IMR-90 (cell line): ENCODE results near the gene SLC17A4. TPM values are rescaled to one million over a fixed set of nuclear protein-coding genes. Genes with fewer than 3 reads are reported as not detected.

Experiments
- ATAC-seq: fragments of 200-7000 bp; cut with Tn5 transposase; 2 replicates; pipeline ENCODE4 v1.9.1; 2020; ENCODE audit warnings: low read depth, mild to moderate bottlenecking, moderate library complexity
- BruUV-seq: library from RNA; stranded (reverse); fragments of 400-500 nt; replicated peaks from 2 replicates; lab custom pipeline; 2021; lab: Mats Ljungman, UMichigan
- CTCF ChIA-PET: fragments of 300-600 bp; formaldehyde crosslinking; extraction: SDS; loops from one replicate; lab custom pipeline; 2021; ENCODE audit warnings: antibody characterized with exemption; lab: Yijun Ruan, JAX
- POLR2A ChIA-PET: fragments of 300-600 bp; sonication (Branson Sonifier 250); formaldehyde crosslinking; loops from one replicate; lab custom pipeline; 2022; ENCODE audit warnings: antibody characterized with exemption; ENCODE audit not compliant: unreplicated experiment; lab: Charles Lee
- DNase-seq: peaks from one replicate; pipeline ENCODE4 v3.0.0; 2013
- H2AFZ ChIP-seq: replicated peaks from 2 replicates; pipeline ENCODE3; 2013; ENCODE audit warnings: low read length, mild to moderate bottlenecking; ENCODE audit not compliant: poor library complexity
- H2AK5ac ChIP-seq: 2 replicates; pipeline ENCODE4 v1.6.1; 2013; ENCODE audit warnings: low read depth, low read length, inconsistent platforms
- H2AK9ac ChIP-seq: replicated peaks from 2 replicates; pipeline ENCODE3; 2013; ENCODE audit warnings: mild to moderate bottlenecking, low read depth, low read length, moderate library complexity; ENCODE audit not compliant: poor library complexity
- H2BK120ac ChIP-seq: 2 replicates; pipeline ENCODE4 v1.6.1; 2013; ENCODE audit warnings: low read depth, low read length, inconsistent platforms
- H2BK15ac ChIP-seq: 3 replicates; pipeline ENCODE4 v1.6.1; 2013; ENCODE audit warnings: low read depth, low read length, inconsistent platforms
- H2BK20ac ChIP-seq: 2 replicates; pipeline ENCODE4 v1.6.1; 2013; ENCODE audit warnings: low read depth, mild to moderate bottlenecking, inconsistent platforms, low read length, moderate library complexity
- H2BK5ac ChIP-seq: 2 replicates; pipeline ENCODE4 v1.6.1; 2013; ENCODE audit warnings: mild to moderate bottlenecking, low read depth, low read length, inconsistent platforms; ENCODE audit not compliant: poor library complexity, severe bottlenecking
- H3K14ac ChIP-seq: replicated peaks from 2 replicates; pipeline ENCODE4 v1.6.1; 2013; ENCODE audit warnings: low read depth, low read length, inconsistent platforms
- H3K18ac ChIP-seq: 2 replicates; pipeline ENCODE4 v1.6.1; 2013; ENCODE audit warnings: low read depth, low read length, control low read depth
- H3K23ac ChIP-seq: 2 replicates; pipeline ENCODE4 v1.6.1; 2013; ENCODE audit warnings: low read depth, low read length, inconsistent platforms
- H3K27ac ChIP-seq: 2 replicates; pipeline ENCODE4 v1.5.1; 2013; ENCODE audit warnings: mild to moderate bottlenecking, control low read depth, low read length; ENCODE audit not compliant: insufficient read depth
- H3K27me3 ChIP-seq: 2 replicates; pipeline ENCODE4 v1.6.1; 2013; ENCODE audit warnings: low read length; ENCODE audit not compliant: control insufficient read depth, insufficient read depth
- H3K36me3 ChIP-seq: 2 replicates; pipeline ENCODE4 v1.6.1; 2013; ENCODE audit warnings: low read length, mixed read lengths; ENCODE audit not compliant: control insufficient read depth, insufficient read depth
- H3K4ac ChIP-seq: 2 replicates; pipeline ENCODE4 v1.6.1; 2013; ENCODE audit warnings: low read depth, low read length, inconsistent platforms
- H3K4me1 ChIP-seq: 2 replicates; pipeline ENCODE4 v1.6.1; 2013; ENCODE audit warnings: low read length, mixed read lengths; ENCODE audit not compliant: control insufficient read depth, insufficient read depth
- H3K4me2 ChIP-seq: 2 replicates; pipeline ENCODE4 v1.6.1; 2013; ENCODE audit warnings: low read depth, mild to moderate bottlenecking, control low read depth, low read length, moderate library complexity
- H3K4me3 ChIP-seq: 2 replicates; pipeline ENCODE4 v1.5.1; 2013; ENCODE audit warnings: low read depth, mild to moderate bottlenecking, control low read depth, low read length, moderate library complexity; ENCODE audit not compliant: insufficient read depth
- H3K56ac ChIP-seq: 2 replicates; pipeline ENCODE4 v1.6.1; 2013; ENCODE audit warnings: low read length, inconsistent platforms; ENCODE audit not compliant: insufficient read depth; ENCODE audit errors: extremely low read depth
- H3K79me1 ChIP-seq, 2 experiments: 2 replicates each; pipeline ENCODE4 v1.6.1; 2013; ENCODE audit warnings: low read length in 2 of 2, inconsistent platforms in 1 of 2, low read depth in 1 of 2
- H3K9ac ChIP-seq: 2 replicates; pipeline ENCODE4 v1.6.1; 2013; ENCODE audit warnings: low read depth, low read length, control low read depth
- H3K9me1 ChIP-seq: 2 replicates; pipeline ENCODE4 v1.6.1; 2013; ENCODE audit warnings: low read length, inconsistent platforms; ENCODE audit not compliant: insufficient read depth
- H3K9me3 ChIP-seq: 2 replicates; pipeline ENCODE4 v1.6.1; 2013; ENCODE audit warnings: low read length; ENCODE audit not compliant: control insufficient read depth, insufficient read depth
- H4K20me1 ChIP-seq: 2 replicates; pipeline ENCODE4 v1.6.1; 2013; ENCODE audit warnings: low read length, inconsistent platforms; ENCODE audit not compliant: insufficient read depth
- H4K5ac ChIP-seq: 2 replicates; pipeline ENCODE4 v1.6.1; 2013; ENCODE audit warnings: mild to moderate bottlenecking, low read depth, low read length, control low read depth
- H4K8ac ChIP-seq, 2 experiments: 2 replicates each; pipeline ENCODE4 v1.6.1; 2013; ENCODE audit warnings: low read depth in 2 of 2, low read length in 2 of 2, control low read depth in 1 of 2, inconsistent platforms in 1 of 2
- H4K91ac ChIP-seq: 2 replicates; pipeline ENCODE4 v1.6.1; 2013; ENCODE audit warnings: low read depth, low read length, inconsistent platforms; ENCODE audit not compliant: insufficient read depth
- BHLHE40 ChIP-seq: fragments of 150-350 bp; IDR thresholded peaks from 2 replicates; pipeline ENCODE4 v1.6.1; 2016; ENCODE audit warnings: mild to moderate bottlenecking, low read depth, low read length
- CEBPB ChIP-seq: IDR thresholded peaks from 2 replicates; pipeline ENCODE4 v1.6.1; 2012; ENCODE audit warnings: low read depth, low read length, improper control_type of control experiment
- CHD1 ChIP-seq: IDR thresholded peaks from 2 replicates; pipeline ENCODE4 v1.6.1; 2012; ENCODE audit warnings: low read depth, low read length, improper control_type of control experiment
- FOS ChIP-seq: fragments of 150-350 bp; IDR thresholded peaks from 2 replicates; pipeline ENCODE4 v1.6.1; 2016; ENCODE audit warnings: low read depth, low read length
- MAFK ChIP-seq: IDR thresholded peaks from 2 replicates; pipeline ENCODE4 v1.6.1; 2012; ENCODE audit warnings: low read depth, low read length, improper control_type of control experiment
- MAZ ChIP-seq: IDR thresholded peaks from 2 replicates; pipeline ENCODE4 v1.6.1; 2012; ENCODE audit warnings: low read depth, mild to moderate bottlenecking, low read length, improper control_type of control experiment, moderate library complexity, borderline replicate concordance
- MXI1 ChIP-seq: IDR thresholded peaks from 2 replicates; pipeline ENCODE4 v1.6.1; 2012; ENCODE audit warnings: low read depth, mild to moderate bottlenecking, low read length, moderate library complexity, borderline replicate concordance
- NFE2L2 ChIP-seq: fragments of 150-350 bp; IDR thresholded peaks from 2 replicates; pipeline ENCODE4 v1.6.1; 2016; ENCODE audit warnings: low read depth, mild to moderate bottlenecking, low read length
- POLR2A ChIP-seq: IDR thresholded peaks from 2 replicates; pipeline ENCODE4 v1.6.1; 2012; ENCODE audit warnings: mild to moderate bottlenecking, low read depth, low read length
- RAD21 ChIP-seq: IDR thresholded peaks from 2 replicates; pipeline ENCODE4 v1.6.1; 2012; ENCODE audit warnings: low read length, improper control_type of control experiment
- RCOR1 ChIP-seq: IDR thresholded peaks from 2 replicates; pipeline ENCODE4 v1.6.1; 2012; ENCODE audit warnings: mild to moderate bottlenecking, low read length, improper control_type of control experiment; ENCODE audit not compliant: insufficient replicate concordance
- RFX5 ChIP-seq: IDR thresholded peaks from 2 replicates; pipeline ENCODE4 v1.8.0; 2012; ENCODE audit warnings: low read depth, mild to moderate bottlenecking, low read length, moderate library complexity
- SMC3 ChIP-seq: fragments of 150-350 bp; IDR thresholded peaks from 2 replicates; pipeline ENCODE4 v1.6.1; 2016; ENCODE audit warnings: low read depth, mild to moderate bottlenecking, antibody characterized with exemption, low read length, moderate library complexity
- WGBS, 2 experiments: methylation state at CpG; one replicate each; pipeline versions ENCODE4 v1.1.5 to v1.1.7; 2013; ENCODE audit warnings: missing lambda C conversion rate in 2 of 2; ENCODE audit not compliant: insufficient read length in 1 of 2; ENCODE audit errors: extremely low coverage in 2 of 2; 5-methylcytosine and 5-hydroxymethylcytosine counted together
- dilution Hi-C: fragments of 300-500 bp; cut with HindIII; formaldehyde crosslinking; loops from one replicate; pipeline ENCODE4 v1.14.3; 2018; ENCODE audit warnings: low sequenced_read_pairs; ENCODE audit not compliant: unreplicated experiment
- in situ Hi-C: fragments of 300-500 bp; cut with MboI; formaldehyde crosslinking; loops from 3 replicates; pipeline ENCODE4 v1.14.3; 2019; ENCODE audit warnings: low sequenced_read_pairs, inconsistent platforms, mixed read lengths
- intact Hi-C: fragments of 100-400 bp; cut with micrococcal nuclease; formaldehyde crosslinking; loops from 2 replicates; pipeline ENCODE4 v1.10.0; 2022
- polyA plus RNA-seq, 3 experiments: library from polyadenylated mRNA; depleted of rRNA; stranded (reverse); fragments of >200 nt; gene quantifications; 2 replicates each; pipeline ENCODE4 v1.2.3, GENCODE V29; 2012; ENCODE audit warnings: low replicate concordance in 1 of 3
- total RNA-seq: library from RNA; depleted of rRNA; stranded (reverse); fragments of >200 nt; gene quantifications from 2 replicates; pipeline ENCODE4 v1.2.3, GENCODE V29; 2012
- TF ChIP-seq, protein P1 (sequence below): fragments of 150-350 bp; IDR thresholded peaks from 2 replicates; pipeline ENCODE4 v1.6.1; 2017; ENCODE audit warnings: mild to moderate bottlenecking, antibody characterized with exemption, low read length, low read depth
- TF ChIP-seq, protein P2 (sequence below): fragments of 150-350 bp; IDR thresholded peaks from 2 replicates; pipeline ENCODE4 v1.6.1; 2016; ENCODE audit warnings: low read depth, mild to moderate bottlenecking, low read length, moderate library complexity, borderline replicate concordance
- TF ChIP-seq, protein P3 (sequence below): conservative IDR thresholded peaks from 2 replicates; pipeline ENCODE4 v1.5.1; 2012; ENCODE audit warnings: mild to moderate bottlenecking, low read depth, low read length, improper control_type of control experiment

The SLC17A4 gene
- total and polyA plus RNA-seq, 2 of the 4 experiments (the other 2 are of a cell fraction), result not detected

GRCh38 chr6:25749837-25750236, 4.7 kb upstream of the SLC17A4 start:
- H3K18ac ChIP-seq, result no peak overlapping the region
- ChIA-PET POLR2A (no interaction called here), CTCF (no interaction called here)
- intact Hi-C loops (no loop called here), dilution Hi-C loops (no loop called here), in situ Hi-C loops (no loop called here)
- TF ChIP-seq CEBPB, result no peak
- no peak for TF ChIP-seq RAD21
- no peak for TF ChIP-seq RCOR1
- TF ChIP-seq, protein P1, sequence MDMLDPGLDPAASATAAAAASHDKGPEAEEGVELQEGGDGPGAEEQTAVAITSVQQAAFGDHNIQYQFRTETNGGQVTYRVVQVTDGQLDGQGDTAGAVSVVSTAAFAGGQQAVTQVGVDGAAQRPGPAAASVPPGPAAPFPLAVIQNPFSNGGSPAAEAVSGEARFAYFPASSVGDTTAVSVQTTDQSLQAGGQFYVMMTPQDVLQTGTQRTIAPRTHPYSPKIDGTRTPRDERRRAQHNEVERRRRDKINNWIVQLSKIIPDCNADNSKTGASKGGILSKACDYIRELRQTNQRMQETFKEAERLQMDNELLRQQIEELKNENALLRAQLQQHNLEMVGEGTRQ, result no peak
- TF ChIP-seq MAFK, result no peak
- TF ChIP-seq NFE2L2, result no peak
- TF ChIP-seq BHLHE40, result no peak
- TF ChIP-seq MAZ, result no peak
- no peak for TF ChIP-seq MXI1
- TF ChIP-seq, protein P2, sequence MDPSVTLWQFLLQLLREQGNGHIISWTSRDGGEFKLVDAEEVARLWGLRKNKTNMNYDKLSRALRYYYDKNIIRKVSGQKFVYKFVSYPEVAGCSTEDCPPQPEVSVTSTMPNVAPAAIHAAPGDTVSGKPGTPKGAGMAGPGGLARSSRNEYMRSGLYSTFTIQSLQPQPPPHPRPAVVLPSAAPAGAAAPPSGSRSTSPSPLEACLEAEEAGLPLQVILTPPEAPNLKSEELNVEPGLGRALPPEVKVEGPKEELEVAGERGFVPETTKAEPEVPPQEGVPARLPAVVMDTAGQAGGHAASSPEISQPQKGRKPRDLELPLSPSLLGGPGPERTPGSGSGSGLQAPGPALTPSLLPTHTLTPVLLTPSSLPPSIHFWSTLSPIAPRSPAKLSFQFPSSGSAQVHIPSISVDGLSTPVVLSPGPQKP, result no peak
- TF ChIP-seq, protein P3, sequence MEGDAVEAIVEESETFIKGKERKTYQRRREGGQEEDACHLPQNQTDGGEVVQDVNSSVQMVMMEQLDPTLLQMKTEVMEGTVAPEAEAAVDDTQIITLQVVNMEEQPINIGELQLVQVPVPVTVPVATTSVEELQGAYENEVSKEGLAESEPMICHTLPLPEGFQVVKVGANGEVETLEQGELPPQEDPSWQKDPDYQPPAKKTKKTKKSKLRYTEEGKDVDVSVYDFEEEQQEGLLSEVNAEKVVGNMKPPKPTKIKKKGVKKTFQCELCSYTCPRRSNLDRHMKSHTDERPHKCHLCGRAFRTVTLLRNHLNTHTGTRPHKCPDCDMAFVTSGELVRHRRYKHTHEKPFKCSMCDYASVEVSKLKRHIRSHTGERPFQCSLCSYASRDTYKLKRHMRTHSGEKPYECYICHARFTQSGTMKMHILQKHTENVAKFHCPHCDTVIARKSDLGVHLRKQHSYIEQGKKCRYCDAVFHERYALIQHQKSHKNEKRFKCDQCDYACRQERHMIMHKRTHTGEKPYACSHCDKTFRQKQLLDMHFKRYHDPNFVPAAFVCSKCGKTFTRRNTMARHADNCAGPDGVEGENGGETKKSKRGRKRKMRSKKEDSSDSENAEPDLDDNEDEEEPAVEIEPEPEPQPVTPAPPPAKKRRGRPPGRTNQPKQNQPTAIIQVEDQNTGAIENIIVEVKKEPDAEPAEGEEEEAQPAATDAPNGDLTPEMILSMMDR, result no peak
- TF ChIP-seq RFX5, result no peak
- TF ChIP-seq CHD1, result no peak
- TF ChIP-seq POLR2A, result no peak
- TF ChIP-seq FOS, result no peak
- no peak for TF ChIP-seq SMC3
- H2AK9ac ChIP-seq, result no peak overlapping the region
- no peak overlapping the region for H2BK5ac ChIP-seq
- DNase-seq (no peak), ATAC-seq (no peak)
- no peak overlapping the region for H2AFZ ChIP-seq
- no peaks in the 10 kb centered on the region for H3K4me1 ChIP-seq
- no peak overlapping the region for H4K91ac ChIP-seq
- no peak overlapping the region for H4K5ac ChIP-seq
- no peaks in the 10 kb centered on the region for H3K79me1 ChIP-seq
- H3K27ac ChIP-seq, result no peak overlapping the region
- no peak overlapping the region for H3K9ac ChIP-seq
- H3K9me1 ChIP-seq, result no peaks in the 10 kb centered on the region
- no peak overlapping the region for H3K23ac ChIP-seq
- H3K9me3 ChIP-seq, result no peaks in the 10 kb centered on the region
- H3K56ac ChIP-seq, result no peak overlapping the region
- H2AK5ac ChIP-seq, result no peak overlapping the region
- no peak overlapping the region for H4K8ac ChIP-seq
- no peaks in the 10 kb centered on the region for H3K36me3 ChIP-seq
- H2BK120ac ChIP-seq, result no peak overlapping the region
- no peak overlapping the region for H2BK20ac ChIP-seq
- no TSS peak for BruUV-seq
- H3K4ac ChIP-seq, result no peak overlapping the region
- H4K20me1 ChIP-seq, result no peaks in the 10 kb centered on the region
- no peaks in the 10 kb centered on the region for H3K27me3 ChIP-seq
- H3K4me2 ChIP-seq, result no peak overlapping the region
- no peak overlapping the region for H2BK15ac ChIP-seq
- no peak overlapping the region for H3K4me3 ChIP-seq
- WGBS, 2 experiments, result no CpG with 5 or more reads among the region's 2 CpGs
- H3K14ac ChIP-seq, result no peak overlapping the region
